ENCODE measurements around the gene RCAN2. TPM values are rescaled to one million over a fixed set of nuclear protein-coding genes. Genes with fewer than 3 reads are reported as not detected.

RCAN2 gene
- total RNA-seq, 2 donors from 2014 or later = 3.6 to 7.0 TPM

DNA sequence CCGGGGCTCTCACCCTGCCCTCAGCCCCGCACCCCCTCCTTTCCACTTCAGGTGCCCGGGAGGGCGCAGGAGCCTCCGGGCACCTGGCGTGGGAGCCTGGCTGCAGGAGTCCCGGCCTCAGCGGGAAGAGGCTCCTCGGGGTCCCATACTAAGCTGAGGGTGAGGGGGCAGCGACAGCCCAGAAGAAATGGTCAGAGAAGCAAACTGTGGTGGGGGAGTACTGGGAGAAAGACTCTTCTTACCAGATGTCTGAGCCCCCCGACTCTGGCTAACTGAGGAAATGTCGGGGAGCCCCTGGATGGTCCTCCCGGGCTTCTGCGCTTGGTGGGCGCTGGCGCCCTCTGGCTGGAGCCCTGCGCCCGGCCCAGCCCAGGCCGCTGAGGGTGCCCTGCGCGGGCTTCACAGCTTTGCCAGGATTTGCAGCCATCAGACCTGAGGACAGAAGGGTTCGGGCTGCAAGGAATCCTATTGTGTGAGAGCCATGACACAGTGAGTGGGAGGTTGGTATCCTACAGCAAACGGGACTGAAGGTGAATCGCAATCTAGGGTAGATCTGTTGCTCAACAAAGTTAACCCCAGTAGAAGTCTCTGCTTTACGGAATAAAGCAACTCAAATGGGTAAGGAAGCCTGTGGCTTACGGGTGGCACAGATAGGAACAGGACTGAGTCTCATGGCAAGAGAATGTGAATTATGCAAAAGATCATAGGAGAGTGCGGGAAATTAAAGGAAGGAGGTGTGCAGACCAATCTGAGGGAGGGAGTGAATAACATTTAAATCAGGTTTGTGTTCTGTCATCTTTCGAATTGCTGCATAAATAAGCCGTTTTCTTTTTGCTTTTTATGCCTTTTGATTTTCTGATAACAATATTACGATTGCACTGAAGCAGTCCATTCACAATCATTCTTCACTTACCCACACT is 639 bp upstream of the RCAN2 start:
- H3K36me3 ChIP-seq = no peaks in the 10 kb centered on the region
- H3K27ac ChIP-seq = peak overlapping the region; percentile 5
- H3K4me1 ChIP-seq = no peaks in the 10 kb centered on the region
- peak overlapping the region; percentile 38 for H3K4me3 ChIP-seq
- peak overlapping the region; percentile 55 to 57 for H3K9ac ChIP-seq (ENCODE audit: low read depth in 2 of 2, low read length in 2 of 2)
- peak; percentile 50 for DNase-seq
- TF ChIP-seq CTCF (IDR thresholded peaks at IDR 0.05) = peak; percentile 58
- no peaks in the 10 kb centered on the region for H3K9me3 ChIP-seq
- intact Hi-C loops (cut with DNase I) = loop anchor here (5.0 kb wide), 1 partner anchor 70 kb away; no protein-coding TSS in a partner anchor
- H3K27me3 ChIP-seq = peaks cover 13% of the 10 kb centered on the region

DNA sequence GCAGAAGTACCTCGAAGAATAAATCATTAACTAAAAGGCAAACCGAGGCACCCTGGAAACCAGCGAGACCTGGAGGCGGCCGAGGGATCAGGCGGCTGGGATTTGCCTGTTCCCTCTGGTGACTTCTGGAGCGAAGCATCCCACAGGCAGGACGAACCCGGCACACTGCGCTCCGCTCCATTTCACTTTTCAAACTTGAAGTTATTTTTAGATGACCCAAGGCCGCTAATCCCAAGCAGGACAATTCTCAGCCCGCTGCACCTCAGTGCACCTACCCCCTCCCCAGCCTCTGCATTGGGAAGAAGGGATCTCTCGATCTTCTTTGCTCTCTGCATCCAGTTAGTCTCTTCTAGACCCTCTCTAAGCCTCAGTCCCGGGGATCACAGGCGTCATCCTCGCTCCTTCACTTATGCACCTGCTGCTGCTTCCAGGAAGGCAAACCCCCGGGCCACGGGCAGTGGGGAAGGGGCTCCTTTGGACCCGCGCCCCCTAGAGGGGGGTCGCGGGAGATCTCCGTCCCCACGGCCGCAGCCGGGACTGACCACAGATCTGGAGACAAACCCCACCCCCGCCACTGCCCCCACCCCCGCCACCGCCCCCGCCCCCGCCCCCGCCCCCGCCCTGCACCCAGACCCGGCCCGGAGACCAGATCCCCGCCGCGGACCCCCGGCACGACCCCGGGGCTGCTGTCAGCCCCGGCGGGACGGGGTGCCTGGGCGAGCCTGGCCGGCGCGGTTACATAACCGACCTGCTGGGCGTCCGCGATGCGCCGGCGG is 636 bp downstream of the RCAN2 start:
- Histone ChIP-seq H3K9ac (ENCODE audit: low read depth in 2 of 2, low read length in 2 of 2) (peak overlapping the region; percentile 43 to 62), H3K36me3 (no peaks in the 10 kb centered on the region), H3K27ac (peak overlapping the region; percentile 18), H3K4me1 (no peaks in the 10 kb centered on the region), H3K27me3 (peaks cover 13% of the 10 kb centered on the region), H3K4me3 (peak overlapping the region; percentile 38), H3K9me3 (no peaks in the 10 kb centered on the region)
- intact Hi-C loops (cut with DNase I) = loop anchor here (5.0 kb wide), 1 partner anchor 68 kb away; no protein-coding TSS in a partner anchor
- DNase-seq = peak; percentile 26
- TF ChIP-seq CTCF (IDR thresholded peaks at IDR 0.05) = no peak

DNA sequence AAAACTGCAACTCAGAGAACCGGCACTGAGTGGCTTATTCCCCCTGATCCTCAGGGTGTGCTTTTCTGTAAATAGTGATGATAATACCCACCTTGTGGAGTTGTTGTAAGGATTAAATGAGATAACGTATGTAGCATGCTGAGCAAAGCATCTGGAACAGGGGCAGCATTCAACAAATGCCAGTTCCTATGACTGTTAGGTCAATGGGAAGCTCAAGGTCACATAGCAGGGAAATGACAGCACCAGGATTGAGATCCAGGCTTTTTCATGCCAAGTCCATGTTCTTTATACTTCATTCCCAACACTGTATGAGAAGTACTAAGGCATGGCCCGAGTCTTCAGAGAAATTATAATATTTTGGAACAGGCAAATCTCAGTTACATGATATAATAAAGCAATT is 5.1 kb downstream of the RCAN2 start:
- Histone ChIP-seq H3K27me3 (peaks cover 7% of the 10 kb centered on the region), H3K4me1 (no peaks in the 10 kb centered on the region), H3K9ac (ENCODE audit: low read depth in 2 of 2, low read length in 2 of 2) (no peak overlapping the region), H3K9me3 (no peaks in the 10 kb centered on the region), H3K4me3 (no peak overlapping the region), H3K36me3 (no peaks in the 10 kb centered on the region), H3K27ac (no peak overlapping the region)
- TF ChIP-seq CTCF (IDR thresholded peaks at IDR 0.05) = no peak
- intact Hi-C loops (cut with DNase I) = no loop called here
- no peak for DNase-seq

DNA sequence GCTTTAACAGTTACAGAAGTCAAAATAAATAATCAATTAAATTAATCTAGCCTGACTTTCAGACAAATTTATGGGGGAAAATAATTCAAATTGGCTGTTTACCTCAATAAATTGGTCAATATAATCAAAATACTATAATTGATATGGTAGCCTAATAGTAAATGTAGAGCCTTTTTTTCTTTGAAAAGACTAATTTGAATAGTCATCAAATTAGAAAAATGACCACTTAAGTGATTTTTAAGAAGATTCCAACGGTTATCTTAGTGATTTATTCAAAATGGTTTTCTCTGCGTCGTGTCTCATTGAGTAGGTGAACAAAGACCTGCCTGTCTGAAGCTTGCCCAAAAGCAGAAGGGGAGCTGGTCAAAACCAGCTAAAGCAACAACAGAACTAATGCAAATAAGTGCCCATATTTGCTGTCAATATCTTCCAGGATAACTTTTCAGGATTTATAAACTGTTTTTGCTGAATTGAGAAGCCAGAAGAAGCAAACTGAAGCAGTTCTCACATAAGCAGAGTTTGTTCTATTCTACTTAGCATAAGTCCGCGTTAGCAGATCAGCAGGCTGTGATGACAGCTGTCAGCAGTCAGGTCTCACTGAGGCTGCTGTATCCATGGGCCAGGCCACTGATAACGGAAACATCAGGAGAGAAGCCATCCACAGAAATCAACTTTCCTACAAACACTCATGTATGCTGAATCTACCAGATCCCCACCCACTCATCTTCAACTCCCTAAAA is 7.0 kb downstream of the RCAN2 start:
- no peaks in the 10 kb centered on the region for H3K27me3 ChIP-seq
- intact Hi-C loops (cut with DNase I) = no loop called here
- no peak for TF ChIP-seq CTCF (IDR thresholded peaks at IDR 0.05)
- no peaks in the 10 kb centered on the region for H3K9me3 ChIP-seq
- DNase-seq = no peak
- H3K4me3 ChIP-seq = no peak overlapping the region
- H3K36me3 ChIP-seq = no peaks in the 10 kb centered on the region
- no peak overlapping the region for H3K9ac ChIP-seq (ENCODE audit: low read depth in 2 of 2, low read length in 2 of 2)
- H3K27ac ChIP-seq = no peak overlapping the region
- H3K4me1 ChIP-seq = no peaks in the 10 kb centered on the region

DNA sequence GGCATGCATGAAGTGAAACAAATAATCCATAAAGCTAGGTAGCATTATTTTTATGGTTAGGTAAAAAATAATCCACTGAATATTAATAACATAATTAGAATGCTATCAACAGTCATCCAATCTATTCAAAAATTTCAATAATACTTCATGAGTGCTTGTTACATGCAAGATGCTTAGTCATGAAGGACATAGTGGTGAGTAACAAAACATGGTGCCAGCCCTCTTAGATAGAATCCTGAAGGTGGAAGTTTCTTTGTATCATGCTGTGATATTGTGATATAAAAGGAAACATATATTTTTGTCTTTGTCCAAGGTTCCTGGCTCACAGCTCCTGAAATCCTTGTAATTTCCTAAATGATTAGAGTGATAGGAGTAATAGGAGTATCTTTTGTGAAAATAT is 14.9 kb downstream of the RCAN2 start:
- no peak for TF ChIP-seq CTCF (IDR thresholded peaks at IDR 0.05)
- Histone ChIP-seq H3K27ac (no peak overlapping the region), H3K9me3 (no peaks in the 10 kb centered on the region), H3K4me1 (no peaks in the 10 kb centered on the region), H3K9ac (ENCODE audit: low read depth in 2 of 2, low read length in 2 of 2) (no peak overlapping the region), H3K36me3 (no peaks in the 10 kb centered on the region), H3K4me3 (no peak overlapping the region), H3K27me3 (no peaks in the 10 kb centered on the region)
- intact Hi-C loops (cut with DNase I) = no loop called here
- no peak for DNase-seq
